HG02642 (cell line): Measurements from ENCODE around the gene RAB20.
"Not testable (repeated sequence)": the region's sequence is repeated elsewhere in the genome, so short reads cannot be mapped to it uniquely, and the experiment has no call there.

ENCODE experiments used
- ATAC-seq: cut with Tn5 transposase; IDR thresholded peaks from one replicate; pipeline ENCODE4 v1.9.1; 2021; ENCODE audit warnings: mild to moderate bottlenecking; ENCODE audit not compliant: unreplicated experiment, poor library complexity

Gene RAB20

GRCh38 chr13:110497896-110498295 is 63.6 kb downstream of the RAB20 start:
- not testable (repeated sequence) for ATAC-seq

GRCh38 chr13:110497003-110497402 is 64.5 kb downstream of the RAB20 start:
- no peak for ATAC-seq

GRCh38 chr13:110496281-110496680 is 65.2 kb downstream of the RAB20 start:
- no peak for ATAC-seq

DNA sequence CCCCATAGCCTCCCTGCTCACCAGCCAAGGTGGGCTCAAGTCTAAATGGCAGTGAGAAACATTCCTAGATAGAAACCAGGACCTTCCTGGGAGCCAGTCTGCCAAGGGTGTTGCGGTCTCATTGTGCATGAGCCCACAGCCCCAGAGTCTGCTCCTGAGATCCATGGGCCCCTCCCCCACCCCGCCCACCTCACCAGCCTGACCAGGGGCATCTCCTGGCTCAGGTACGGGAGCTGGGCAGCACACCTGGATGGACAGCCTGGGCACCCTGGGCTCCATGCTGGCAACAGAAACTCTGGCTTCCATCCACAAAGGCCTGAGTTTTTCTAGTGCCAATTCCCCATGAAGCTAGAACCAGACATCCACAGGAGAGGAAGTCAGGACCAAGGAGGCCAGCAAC is 65.6 kb downstream of the RAB20 start:
- no peak for ATAC-seq

- ATAC-seq, result no peak
Measured at GRCh38 chr13:110495376-110495775, 66.1 kb downstream of the RAB20 start.

- no peak for ATAC-seq
Measured at GRCh38 chr13:110493613-110494012, 67.9 kb downstream of the RAB20 start.

DNA sequence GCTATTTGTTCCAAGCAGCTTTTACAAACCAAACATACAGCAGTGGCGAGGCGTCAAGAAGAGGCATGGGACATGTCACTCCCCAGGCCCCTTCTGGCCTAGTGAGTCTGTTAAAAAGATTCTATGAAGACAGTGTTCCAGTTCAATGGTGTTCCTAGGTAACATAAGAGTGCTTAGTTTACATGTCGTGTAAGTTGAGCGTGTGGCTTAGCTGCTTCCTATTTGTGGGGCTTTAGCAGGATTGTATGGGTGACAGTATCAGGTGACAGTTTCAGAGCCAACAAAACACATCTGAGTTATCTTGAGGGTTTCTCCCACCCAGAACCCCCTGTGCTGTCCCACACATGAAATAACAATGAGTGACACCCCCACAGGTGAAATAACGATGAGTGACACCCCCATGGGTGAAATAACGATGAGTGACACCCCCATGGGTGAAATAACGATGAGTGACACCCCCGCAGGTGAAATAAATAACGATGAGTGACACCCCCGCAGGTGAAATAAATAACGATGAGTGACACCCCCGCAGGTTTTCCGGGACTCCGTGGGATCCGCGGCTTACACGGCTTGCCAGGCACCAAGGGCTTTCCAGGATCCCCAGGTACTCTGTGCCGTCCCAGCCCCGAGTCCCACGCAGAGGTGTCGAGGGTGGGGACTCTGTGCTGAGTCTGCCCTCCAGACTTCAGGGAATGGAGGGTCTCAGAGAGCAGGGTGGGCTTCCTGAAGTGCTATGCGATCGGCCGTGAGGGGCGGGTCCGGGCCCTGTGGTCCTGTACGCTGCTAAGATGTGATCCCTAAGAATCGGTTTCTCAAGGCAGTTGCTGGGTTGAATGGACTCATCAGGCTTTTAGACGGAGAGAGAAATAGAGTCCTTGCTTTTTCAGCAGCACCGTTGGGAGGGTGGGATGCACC is 68.6 kb downstream of the RAB20 start:
- ATAC-seq, result no peak

DNA sequence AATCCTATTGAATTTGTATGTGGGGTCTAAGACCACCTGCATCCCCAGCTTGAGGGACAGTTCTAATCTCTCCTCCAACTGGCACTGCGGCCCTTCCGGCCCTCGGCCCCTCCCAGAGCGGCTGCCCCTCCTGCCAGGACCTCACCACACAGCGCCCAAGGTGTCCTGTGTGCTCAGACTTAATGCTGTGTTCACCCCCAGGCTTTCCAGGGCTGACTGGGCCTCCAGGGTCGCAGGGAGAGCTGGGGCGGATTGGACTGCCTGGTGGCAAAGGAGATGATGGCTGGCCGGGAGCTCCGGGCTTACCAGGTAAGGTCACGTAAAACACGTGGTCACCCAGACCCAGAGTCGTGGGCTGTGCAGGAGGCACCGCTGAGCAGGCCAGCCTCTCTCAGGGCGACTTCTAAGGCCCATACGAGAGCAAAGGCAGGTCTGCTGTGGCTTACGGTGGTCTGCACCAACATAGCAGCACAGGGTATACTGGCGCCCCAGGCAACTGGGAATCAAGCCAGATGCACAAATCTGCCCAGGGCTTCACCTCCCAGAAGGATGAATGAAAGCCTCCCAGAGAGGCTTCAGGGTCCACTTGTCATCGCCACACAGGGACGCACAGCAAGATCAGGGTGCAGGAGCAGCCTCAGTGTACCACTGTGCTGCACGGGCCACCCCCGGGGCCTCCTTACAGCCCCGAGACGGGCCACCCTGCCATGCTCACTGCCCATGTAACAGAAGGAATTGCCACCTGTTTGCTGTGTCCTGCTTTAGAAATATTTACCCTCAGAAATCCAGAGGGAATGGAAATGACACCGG is 69.4 kb downstream of the RAB20 start:
- ATAC-seq, result no peak

DNA sequence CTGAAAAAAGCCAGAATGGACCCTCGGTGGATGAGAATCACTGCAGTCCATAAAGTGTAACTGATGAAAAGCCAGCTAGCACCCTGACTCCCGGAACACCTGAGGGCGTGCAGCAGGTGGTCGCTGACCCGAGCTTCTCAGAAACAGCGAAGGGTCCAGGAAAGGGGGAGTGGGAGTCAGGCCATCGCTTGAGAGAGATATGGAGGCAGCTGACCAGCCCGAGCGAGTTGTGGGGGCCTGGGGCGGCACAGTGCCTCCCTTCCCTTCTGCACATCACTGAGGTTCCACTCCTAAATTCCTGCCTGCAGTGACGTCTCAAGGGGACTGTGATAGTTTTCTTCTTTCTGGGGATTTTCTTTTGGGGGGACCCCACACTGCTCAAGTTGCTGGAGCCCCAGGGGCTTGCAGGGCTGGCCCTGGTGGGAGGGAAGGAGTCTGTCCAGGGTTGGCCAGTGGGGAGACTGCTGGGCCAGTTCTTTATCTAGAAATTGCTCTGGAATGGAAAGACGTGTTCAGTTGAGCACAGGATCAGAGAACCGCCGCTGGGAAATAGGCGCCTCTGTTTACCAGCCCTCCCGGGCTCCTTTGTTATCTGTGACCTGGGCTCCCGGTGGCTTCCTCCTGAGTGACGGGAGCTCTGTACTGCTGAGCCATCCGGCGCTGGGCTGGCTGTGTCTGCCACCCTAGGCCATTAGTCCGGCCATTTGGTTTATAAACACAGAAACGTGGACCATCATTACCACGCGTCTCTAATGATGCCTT is 71.3 kb downstream of the RAB20 start:
- no peak for ATAC-seq

GRCh38 chr13:110486880-110487279 is 74.6 kb downstream of the RAB20 start:
- not testable (repeated sequence) for ATAC-seq

GRCh38 chr13:110486061-110486715 is 75.3 kb downstream of the RAB20 start:
- ATAC-seq, result no peak

GRCh38 chr13:110485604-110486003 is 75.9 kb downstream of the RAB20 start:
- ATAC-seq, result no peak

- no peak for ATAC-seq
Measured at GRCh38 chr13:110484290-110485048, 77.1 kb downstream of the RAB20 start.

DNA sequence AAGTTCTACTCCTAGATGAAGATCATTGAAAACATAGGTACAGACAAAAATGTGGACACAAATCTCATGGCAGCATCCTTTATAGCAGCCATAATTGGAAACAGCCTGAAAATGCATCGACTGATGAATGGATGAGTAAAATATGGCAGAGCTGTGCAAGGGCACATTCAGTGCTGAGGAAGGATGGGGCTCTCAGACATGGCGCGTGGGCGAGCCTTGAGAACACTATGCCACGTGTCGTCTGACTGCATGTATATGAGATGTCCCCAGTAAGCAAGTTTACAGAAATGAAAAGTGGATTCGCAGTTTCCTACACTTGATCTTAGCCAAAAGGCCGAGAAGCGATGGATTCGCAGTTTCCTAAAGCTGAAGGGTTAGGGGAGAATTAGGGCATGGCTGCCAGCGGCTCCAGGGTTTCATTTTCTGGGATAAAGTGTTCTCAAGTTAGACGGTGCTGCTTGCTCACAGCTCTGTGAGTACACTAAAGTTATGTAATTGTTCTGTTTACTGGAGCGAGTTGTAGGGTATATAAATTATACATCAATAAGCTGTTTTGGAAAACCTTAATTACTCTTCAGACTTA is 78.0 kb downstream of the RAB20 start:
- ATAC-seq, result no peak

- ATAC-seq, result no peak
Measured at GRCh38 chr13:110480161-110480560, 81.4 kb downstream of the RAB20 start.

DNA sequence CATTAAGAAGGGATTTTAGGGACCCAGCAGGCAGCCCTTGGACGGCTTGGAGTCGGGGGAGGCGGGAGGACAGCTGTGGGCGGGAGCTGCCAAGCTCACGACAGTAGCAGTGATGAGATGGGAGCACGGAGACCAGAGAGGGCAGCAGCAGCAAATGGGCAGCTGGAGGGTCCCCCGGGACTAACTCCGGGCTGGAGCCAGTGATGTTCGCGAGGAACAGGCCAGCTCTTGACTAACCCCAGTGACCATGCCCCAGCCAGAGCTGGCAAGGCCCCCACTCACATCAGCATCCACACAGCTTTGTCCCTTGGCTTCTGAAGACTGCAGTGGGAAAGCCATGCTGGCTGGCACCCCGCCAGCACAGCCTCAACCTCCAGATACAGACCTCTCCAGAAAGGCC is 81.9 kb downstream of the RAB20 start:
- ATAC-seq, result no peak

DNA sequence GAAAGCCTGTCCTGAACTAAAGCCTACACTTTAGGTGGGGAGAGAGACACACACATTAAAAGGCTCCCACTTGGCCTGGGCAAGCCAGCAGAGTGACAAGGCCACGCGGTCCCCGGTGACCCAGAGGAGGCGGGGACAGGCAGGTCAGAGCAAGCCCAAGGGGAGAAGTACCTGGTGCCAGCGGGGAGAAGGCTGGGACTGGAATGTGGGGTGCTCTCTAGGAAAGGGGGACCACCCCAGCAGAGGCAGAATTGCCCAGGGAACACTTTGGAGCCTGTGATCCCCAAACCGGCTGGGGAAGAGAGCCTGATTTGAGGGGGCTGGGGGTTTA is 82.3 kb downstream of the RAB20 start:
- no peak for ATAC-seq

DNA sequence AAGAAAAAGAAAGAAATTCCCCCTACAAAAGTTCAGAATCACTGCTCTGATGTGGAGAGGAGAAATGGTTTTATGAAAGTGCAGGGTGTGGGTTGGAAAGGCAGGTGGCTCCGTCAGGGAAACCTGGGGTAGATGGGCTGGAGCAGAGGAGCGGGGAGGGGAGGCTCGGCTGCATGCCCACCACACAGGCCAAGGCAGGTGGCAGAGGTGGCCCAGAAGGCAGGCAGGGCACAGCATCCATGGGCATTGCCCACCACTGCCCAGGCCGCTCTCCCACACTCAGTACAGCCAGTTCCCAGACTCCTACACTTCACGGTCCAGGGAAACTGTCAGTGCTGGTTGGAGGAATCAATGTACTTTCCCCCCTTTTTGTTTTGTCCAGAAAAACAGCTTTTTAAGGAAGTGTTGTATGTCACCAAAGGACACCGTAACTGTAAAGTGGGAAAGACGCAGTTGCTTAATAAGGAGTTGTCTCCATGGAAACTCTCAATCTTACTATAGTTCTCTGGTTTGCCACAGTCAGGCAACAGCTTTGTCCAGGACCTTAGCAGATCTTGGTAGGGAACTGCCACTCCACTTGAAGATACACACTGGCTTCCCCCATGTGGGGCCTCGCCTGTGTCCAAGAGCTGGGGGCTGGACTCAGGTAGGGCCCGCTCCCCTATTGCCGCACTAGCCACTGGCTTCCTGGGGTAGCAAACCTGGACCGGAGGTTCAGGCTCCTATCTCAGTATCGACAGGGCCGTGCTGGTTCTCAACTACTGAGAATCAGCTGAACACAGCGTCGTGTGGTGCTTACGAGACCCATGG is 82.9 kb downstream of the RAB20 start:
- ATAC-seq, result no peak
